PC-9 (cell line): Measurements from ENCODE around the gene DPM2. TPM values are rescaled to one million over a fixed set of nuclear protein-coding genes. Genes with fewer than 3 reads are reported as not detected.

ENCODE experiments used
- BruUV-seq: library from RNA; stranded (reverse); fragments of 400-500 nt; replicated peaks from 2 replicates; lab custom pipeline; 2021; lab: Mats Ljungman, UMichigan
- CTCF ChIA-PET: fragments of 300-600 bp; sonication (Branson Sonifier 250); formaldehyde crosslinking; loops from one replicate; lab custom pipeline; 2022; ENCODE audit warnings: antibody characterized with exemption; lab: Charles Lee
- POLR2A ChIA-PET: fragments of 300-600 bp; sonication (Branson Sonifier 250); formaldehyde crosslinking; loops from one replicate; lab custom pipeline; 2022; ENCODE audit warnings: antibody characterized with exemption; ENCODE audit not compliant: unreplicated experiment; lab: Charles Lee
- DNase-seq, 2 experiments: peaks; one replicate each; pipeline versions ENCODE4 v3.0.0 to v3.0.0-alpha.2; 2015 to 2022; ENCODE audit warnings: mixed read lengths in 1 of 2
- H2AFZ ChIP-seq: fragments of 200-600 bp; sonication (generic); 2 replicates; pipeline ENCODE4 v1.8.1; 2017; ENCODE audit warnings: antibody characterized with exemption
- H3F3A ChIP-seq: fragments of 200-600 bp; sonication (generic); 2 replicates; pipeline ENCODE4 v1.8.1; 2017; ENCODE audit warnings: antibody characterized with exemption, mild to moderate bottlenecking, low read depth; ENCODE audit not compliant: insufficient read depth
- H3K27ac ChIP-seq: fragments of 200-600 bp; sonication (generic); 2 replicates; pipeline ENCODE4 v1.6.1; 2016; ENCODE audit warnings: mixed run types
- H3K27me3 ChIP-seq: fragments of 200-600 bp; sonication (generic); 2 replicates; pipeline ENCODE4 v1.6.1; 2016; ENCODE audit warnings: low read depth, mixed run types; ENCODE audit not compliant: insufficient read depth
- H3K36me3 ChIP-seq: fragments of 200-600 bp; sonication (generic); 2 replicates; pipeline ENCODE4 v1.6.1; 2016; ENCODE audit warnings: low read depth, mixed run types
- H3K4me1 ChIP-seq: fragments of 200-600 bp; sonication (generic); replicated peaks from 2 replicates; pipeline ENCODE4 v1.6.1; 2016; ENCODE audit warnings: mixed run types; ENCODE audit not compliant: insufficient read depth
- H3K4me2 ChIP-seq: fragments of 200-600 bp; sonication (generic); 2 replicates; pipeline ENCODE4 v1.6.1; 2017; ENCODE audit warnings: mixed run types
- H3K4me3 ChIP-seq: fragments of 200-600 bp; sonication (generic); 2 replicates; pipeline ENCODE4 v1.6.1; 2016; ENCODE audit warnings: mixed run types
- H3K79me2 ChIP-seq: fragments of 200-600 bp; sonication (generic); 2 replicates; pipeline ENCODE4 v1.6.1; 2017; ENCODE audit warnings: low read depth, mixed run types
- H3K9me2 ChIP-seq: fragments of 200-600 bp; sonication (generic); 2 replicates; pipeline ENCODE4 v1.8.1; 2017; ENCODE audit warnings: mild to moderate bottlenecking; ENCODE audit not compliant: insufficient read depth
- H3K9me3 ChIP-seq: fragments of 200-600 bp; sonication (generic); 2 replicates; pipeline ENCODE4 v1.8.1; 2016; ENCODE audit warnings: low read depth; ENCODE audit not compliant: insufficient read depth
- H4K20me1 ChIP-seq: fragments of 200-600 bp; sonication (generic); 2 replicates; pipeline ENCODE4 v1.8.1; 2017; ENCODE audit not compliant: insufficient read depth
- EZH2 ChIP-seq: fragments of 200-600 bp; sonication (generic); IDR thresholded peaks from 2 replicates; pipeline ENCODE4 v1.8.0; 2017; ENCODE audit warnings: antibody characterized with exemption, low read depth
- intact Hi-C: fragments of 100-400 bp; cut with micrococcal nuclease; formaldehyde crosslinking; loops from one replicate; pipeline ENCODE4 v1.10.0; 2022; ENCODE audit not compliant: unreplicated experiment
- total RNA-seq: library from RNA; stranded (reverse); gene quantifications from 2 replicates; pipeline ENCODE4 v1.2.3, GENCODE V29; 2021
- TF ChIP-seq, protein P1 (sequence below): fragments of 200-600 bp; sonication (generic); conservative IDR thresholded peaks from 2 replicates; pipeline ENCODE4 v1.6.1; 2017; ENCODE audit warnings: mixed run types, antibody characterized with exemption, mild to moderate bottlenecking, moderate library complexity

The DPM2 gene
- total RNA-seq, 1 experiment from 2014 or later, result 79.4 TPM

DNA sequence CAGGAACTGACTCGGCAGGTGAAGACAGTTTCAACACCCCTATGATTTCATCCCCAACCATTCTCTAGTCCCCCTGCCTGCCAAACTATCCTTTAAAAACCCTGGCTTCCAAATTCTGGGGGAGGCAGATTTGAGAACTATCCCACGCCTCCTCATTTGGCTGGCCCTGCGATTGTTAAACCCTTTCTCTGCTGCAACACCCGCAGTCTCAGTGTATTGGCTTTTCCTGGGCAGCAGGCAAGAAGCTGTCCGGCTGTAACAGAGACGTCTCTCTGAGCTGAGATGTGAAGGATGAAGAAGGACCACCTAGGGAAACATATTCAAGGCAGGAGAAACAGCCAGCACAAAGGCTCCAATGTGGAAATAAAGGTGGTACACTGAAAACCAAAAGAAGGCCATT is 44.8 kb downstream of the DPM2 start:
- no peak overlapping the region for H3K4me2 ChIP-seq
- POLR2A ChIA-PET, result no interaction called here
- BruUV-seq, result no TSS peak

DNA sequence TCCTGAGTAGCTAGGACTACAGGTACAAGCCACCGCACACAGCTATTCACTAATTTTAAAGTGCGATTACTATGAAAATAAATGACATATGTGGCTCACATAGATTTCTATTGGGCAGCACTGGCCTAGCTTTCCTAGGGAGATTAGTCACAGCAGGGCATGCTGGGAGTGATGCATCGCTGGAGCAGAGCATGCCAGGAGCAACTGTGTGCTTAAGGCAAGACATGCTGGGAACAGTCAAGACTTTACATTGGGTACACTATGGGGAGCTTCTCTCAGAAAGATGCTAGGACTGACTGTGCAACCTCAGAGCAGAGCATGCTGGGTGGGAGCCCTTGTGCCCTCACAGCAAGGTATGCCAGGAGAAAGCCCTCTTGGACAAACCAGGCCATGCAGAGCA is 47.6 kb downstream of the DPM2 start:
- H3K4me3 ChIP-seq, result no peak overlapping the region
- no peaks in the 10 kb centered on the region for H3K4me1 ChIP-seq
- H3F3A ChIP-seq, result peaks cover 3% of the 10 kb centered on the region; the same call in 1 of the 2 replicates
- H4K20me1 ChIP-seq, result no peaks in the 10 kb centered on the region
- no peak for DNase-seq
- BruUV-seq, result no TSS peak
- H3K36me3 ChIP-seq, result peaks cover 24% of the 10 kb centered on the region
- TF ChIP-seq EZH2, result no peak
- TF ChIP-seq, protein P1, sequence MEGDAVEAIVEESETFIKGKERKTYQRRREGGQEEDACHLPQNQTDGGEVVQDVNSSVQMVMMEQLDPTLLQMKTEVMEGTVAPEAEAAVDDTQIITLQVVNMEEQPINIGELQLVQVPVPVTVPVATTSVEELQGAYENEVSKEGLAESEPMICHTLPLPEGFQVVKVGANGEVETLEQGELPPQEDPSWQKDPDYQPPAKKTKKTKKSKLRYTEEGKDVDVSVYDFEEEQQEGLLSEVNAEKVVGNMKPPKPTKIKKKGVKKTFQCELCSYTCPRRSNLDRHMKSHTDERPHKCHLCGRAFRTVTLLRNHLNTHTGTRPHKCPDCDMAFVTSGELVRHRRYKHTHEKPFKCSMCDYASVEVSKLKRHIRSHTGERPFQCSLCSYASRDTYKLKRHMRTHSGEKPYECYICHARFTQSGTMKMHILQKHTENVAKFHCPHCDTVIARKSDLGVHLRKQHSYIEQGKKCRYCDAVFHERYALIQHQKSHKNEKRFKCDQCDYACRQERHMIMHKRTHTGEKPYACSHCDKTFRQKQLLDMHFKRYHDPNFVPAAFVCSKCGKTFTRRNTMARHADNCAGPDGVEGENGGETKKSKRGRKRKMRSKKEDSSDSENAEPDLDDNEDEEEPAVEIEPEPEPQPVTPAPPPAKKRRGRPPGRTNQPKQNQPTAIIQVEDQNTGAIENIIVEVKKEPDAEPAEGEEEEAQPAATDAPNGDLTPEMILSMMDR, result no peak
- H3K9me2 ChIP-seq, result no peaks in the 10 kb centered on the region
- H3K27me3 ChIP-seq, result no peaks in the 10 kb centered on the region
- H3K27ac ChIP-seq, result no peak overlapping the region
- no peak overlapping the region for H3K4me2 ChIP-seq
- intact Hi-C loops, result no loop called here
- ChIA-PET POLR2A (interaction anchor here (0.6 to 0.7 kb wide), 2 partner anchors 12 to 32 kb away, joined by 3 read pairs; no protein-coding TSS in a partner anchor), CTCF (no interaction called here)
- H3K9me3 ChIP-seq, result peaks cover 8% of the 10 kb centered on the region; the same call in 1 of the 2 replicates
- H3K79me2 ChIP-seq, result no peaks in the 10 kb centered on the region
- no peak overlapping the region for H2AFZ ChIP-seq

More for the DNA sequence above, 44.8 kb downstream of the DPM2 start:
- Histone ChIP-seq H4K20me1 (no peaks in the 10 kb centered on the region), H3K9me3 (peaks cover 8% of the 10 kb centered on the region; the same call in 1 of the 2 replicates), H3F3A (0 out of 2 replicates have a peak, but pooled peaks cover 3% of the 10 kb centered on the region), H3K9me2 (no peaks in the 10 kb centered on the region), H3K27ac (no peak overlapping the region), H3K27me3 (no peaks in the 10 kb centered on the region), H3K79me2 (0 out of 2 replicates have a peak, but pooled peaks cover 1% of the 10 kb centered on the region), H3K36me3 (peaks cover 24% of the 10 kb centered on the region), H3K4me3 (no peak overlapping the region), H3K4me1 (no peaks in the 10 kb centered on the region), H2AFZ (no peak overlapping the region)
- TF ChIP-seq, protein P1, result no peak
- no peak for TF ChIP-seq EZH2
- intact Hi-C loops, result no loop called here
- DNase-seq, result no peak
- CTCF ChIA-PET, result no interaction called here

DNA sequence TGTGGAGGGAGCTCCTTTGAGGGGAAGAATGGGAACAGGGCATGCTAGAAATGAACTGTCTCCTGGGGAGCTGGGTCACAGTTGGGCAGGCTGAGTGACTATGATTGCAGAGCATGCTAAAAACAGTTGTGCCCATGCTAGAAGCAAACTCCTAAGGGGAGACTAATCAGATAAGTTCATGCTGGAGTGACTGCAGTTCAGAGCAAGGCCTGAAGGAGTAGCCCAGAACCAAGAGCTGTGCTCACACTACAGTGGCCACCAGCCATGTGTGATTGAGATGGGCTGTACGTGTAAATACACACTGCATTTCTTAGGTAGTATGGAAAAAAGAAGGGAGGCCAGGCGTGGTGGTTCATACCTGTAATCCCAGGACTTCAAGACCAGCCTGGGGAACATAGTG is 49.9 kb downstream of the DPM2 start:
- H3K79me2 ChIP-seq, result no peaks in the 10 kb centered on the region
- 0 out of 2 replicates have a peak, but pooled peaks cover 3% of the 10 kb centered on the region for H3K36me3 ChIP-seq
- TF ChIP-seq, protein P1, result peak; percentile 37; the same call in 1 of the 2 replicates
- no peak for TF ChIP-seq EZH2
- H3K27ac ChIP-seq, result no peak overlapping the region
- H3K9me3 ChIP-seq, result peaks cover 5% of the 10 kb centered on the region; the same call in 1 of the 2 replicates
- intact Hi-C loops, result no loop called here
- no peak overlapping the region for H2AFZ ChIP-seq
- no peaks in the 10 kb centered on the region for H3K4me1 ChIP-seq
- H3K27me3 ChIP-seq, result no peaks in the 10 kb centered on the region
- ChIA-PET POLR2A (no interaction called here), CTCF (no interaction called here)
- peaks cover 3% of the 10 kb centered on the region; the same call in 1 of the 2 replicates for H3F3A ChIP-seq
- no TSS peak for BruUV-seq
- no peak overlapping the region for H3K4me2 ChIP-seq
- DNase-seq, result no peak
- H3K9me2 ChIP-seq, result no peaks in the 10 kb centered on the region
- no peak overlapping the region for H3K4me3 ChIP-seq
- no peaks in the 10 kb centered on the region for H4K20me1 ChIP-seq
